K562 (cell line): ENCODE measurements around the gene ICA1L. TPM values are rescaled to one million over a fixed set of nuclear protein-coding genes. Genes with fewer than 3 reads are reported as not detected.

ENCODE experiments used
- BRD9 ChIP-seq: fragments of 450-650 bp; IDR thresholded peaks from 2 replicates; pipeline ENCODE4 v1.6.1; 2018; ENCODE audit warnings: low read depth; ENCODE audit not compliant: partially characterized antibody
- CREBBP ChIP-seq: IDR thresholded peaks from one replicate; pipeline ENCODE4 v1.6.1; 2012; ENCODE audit warnings: low read depth, mild to moderate bottlenecking, control low read depth, inconsistent platforms, low read length
- DLX4 ChIP-seq: fragments of 250-450 bp; sonication (Bioruptor Pico); IDR thresholded peaks from 2 replicates; pipeline ENCODE4 v1.6.1; 2021; ENCODE audit warnings: mild to moderate bottlenecking
- EP400 ChIP-seq: fragments of 450-650 bp; IDR thresholded peaks from 2 replicates; pipeline ENCODE4 v1.6.1; 2017; ENCODE audit warnings: antibody characterized with exemption, mild to moderate bottlenecking, moderate library complexity
- GTF3C2 ChIP-seq: IDR thresholded peaks from 3 replicates; pipeline ENCODE4 v1.6.1; 2011; ENCODE audit warnings: borderline replicate concordance, mild to moderate bottlenecking, moderate library complexity; ENCODE audit not compliant: insufficient read length; ENCODE audit errors: extremely low read depth
- HIVEP1 ChIP-seq: fragments of 250-450 bp; sonication (Bioruptor Pico); IDR thresholded peaks from 2 replicates; pipeline ENCODE4 v1.4.0; 2020; ENCODE audit warnings: mild to moderate bottlenecking
- HOMEZ ChIP-seq: fragments of 250-450 bp; sonication (Bioruptor Pico); IDR thresholded peaks from 2 replicates; pipeline ENCODE4 v1.4.0; 2020; ENCODE audit warnings: mild to moderate bottlenecking, moderate library complexity
- MEF2D ChIP-seq: conservative IDR thresholded peaks from 2 replicates; pipeline ENCODE4 v1.6.1; 2016; ENCODE audit warnings: low read depth, missing genetic modification characterization, missing compliant biosample characterization
- NFE2L1 ChIP-seq: fragments of 450-650 bp; IDR thresholded peaks from 2 replicates; pipeline ENCODE4 v1.6.1; 2016; ENCODE audit warnings: missing genetic modification characterization, low read depth, mild to moderate bottlenecking, missing compliant biosample characterization, moderate library complexity, borderline replicate concordance
- RAD51 ChIP-seq: fragments of 450-650 bp; IDR thresholded peaks from 2 replicates; pipeline ENCODE4 v1.7.1; 2016; ENCODE audit warnings: low read depth, mild to moderate bottlenecking, borderline replicate concordance
- RUNX1 ChIP-seq: sonication (generic); IDR thresholded peaks from 2 replicates; pipeline ENCODE4 v1.6.1; 2016; ENCODE audit warnings: antibody characterized with exemption, low read depth
- SIN3B ChIP-seq: fragments of 450-650 bp; IDR thresholded peaks from 2 replicates; pipeline ENCODE4 v1.6.1; 2017; ENCODE audit warnings: low read depth, mild to moderate bottlenecking, moderate library complexity
- SMC3 ChIP-seq: conservative IDR thresholded peaks from 2 replicates; pipeline ENCODE4 v1.6.1; 2011; ENCODE audit warnings: low read depth, low read length, improper control_type of control experiment; ENCODE audit not compliant: insufficient read depth
- SREBF2 ChIP-seq: sonication (generic); formaldehyde crosslinking; IDR thresholded peaks from 2 replicates; pipeline ENCODE4 v1.4.0; 2020; ENCODE audit warnings: mild to moderate bottlenecking, missing genetic modification reagents
- TFAM ChIP-seq: fragments of 250-450 bp; sonication (Bioruptor Pico); conservative IDR thresholded peaks from 2 replicates; pipeline ENCODE4 v1.5.0; 2021; ENCODE audit warnings: mild to moderate bottlenecking, moderate library complexity
- VEZF1 ChIP-seq: fragments of 200-800 bp; sonication (Bioruptor generic); IDR thresholded peaks from 2 replicates; pipeline ENCODE4 v1.6.1; 2017; ENCODE audit warnings: missing genetic modification characterization, missing compliant biosample characterization
- ZBTB12 ChIP-seq: fragments of 250-450 bp; sonication (Bioruptor Pico); IDR thresholded peaks from 2 replicates; pipeline ENCODE4 v1.4.0; 2020
- ZNF224 ChIP-seq: sonication (generic); formaldehyde crosslinking; IDR thresholded peaks from 2 replicates; pipeline ENCODE4 v1.8.0; 2022; ENCODE audit warnings: mild to moderate bottlenecking, missing genetic modification reagents
- ZNF347 ChIP-seq: fragments of 450-650 bp; formaldehyde crosslinking; IDR thresholded peaks from 2 replicates; pipeline ENCODE4 v1.4.0; 2020; ENCODE audit warnings: low read depth, mild to moderate bottlenecking, moderate library complexity
- ZNF589 ChIP-seq: fragments of 200-800 bp; sonication (Bioruptor generic); IDR thresholded peaks from 2 replicates; pipeline ENCODE4 v1.6.1; 2016; ENCODE audit warnings: low read depth, missing genetic modification characterization, missing compliant biosample characterization
- polyA plus RNA-seq, 8 experiments: library from polyadenylated mRNA; depleted of rRNA in 4 of 8; stranded (reverse) in 5 of 8; unstranded in 3 of 8; fragments of >200 nt; fragmentation: Nextera tagmentation in 2 of 8; fragmentation: Illumina TruSeq in 1 of 8; extraction: Ambion mirVana in 2 of 8; extraction: Trizol in 1 of 8; gene quantifications; 2 replicates each; pipeline versions ENCODE4 v1.2.1 to v1.2.3, GENCODE V29; 2011 to 2014; ENCODE audit warnings: inconsistent platforms in 1 of 8, missing spikeins in 1 of 8
- total RNA-seq, 7 experiments: library from RNA; depleted of rRNA in 6 of 7; stranded (reverse); fragments of >200 nt in 6 of 7; fragmentation: Illumina TruSeq in 2 of 7; extraction: Trizol in 2 of 7; gene quantifications; 2 replicates each; pipeline versions ENCODE4 v1.2.1 to v1.2.3, GENCODE V29; 2011 to 2021; ENCODE audit warnings: low replicate concordance in 1 of 7

The ICA1L gene
- total and polyA plus RNA-seq, 9 of the 15 experiments (the other 6 are each of a cell fraction or from before 2014, with no cell fraction given): 0.57 to 1.7 (median 1.1) TPM

GRCh38 chr2:202871300-202872141 lies at the start of gene ICA1L (continued):
- no peak for TF ChIP-seq ZBTB12 (CRISPR knock-in tag)
- peak; percentile 38 for TF ChIP-seq VEZF1
- TF ChIP-seq HOMEZ (CRISPR knock-in tag): no peak
- TF ChIP-seq HIVEP1 (CRISPR knock-in tag): no peak
- no peak for TF ChIP-seq RUNX1
- TF ChIP-seq DLX4: no peak
- TF ChIP-seq ZNF347 (CRISPR knock-in tag): no peak
- TF ChIP-seq RAD51: no peak
- TF ChIP-seq TFAM (CRISPR knock-in tag): no peak
- TF ChIP-seq SMC3: no peak
- TF ChIP-seq SREBF2 (CRISPR knock-in tag): no peak
- TF ChIP-seq CREBBP: no peak
- TF ChIP-seq GTF3C2: no peak
- TF ChIP-seq EP400: peak; percentile 37; the same call in 1 of the 2 replicates
- TF ChIP-seq SIN3B: no peak
- TF ChIP-seq ZNF224 (CRISPR knock-in tag): no peak
- no peak for TF ChIP-seq MEF2D (tag)
- TF ChIP-seq NFE2L1 (tag): no peak
- TF ChIP-seq ZNF589: no peak
- no peak for TF ChIP-seq BRD9
